Panc1 (cell line): ENCODE results near the gene ARSI. TPM values are rescaled to one million over a fixed set of nuclear protein-coding genes. Genes with fewer than 3 reads are reported as not detected.

Experiments used
- ATAC-seq: fragments of 200-7000 bp; cut with Tn5 transposase; 2 replicates; pipeline ENCODE4 v1.9.1; 2020; ENCODE audit warnings: mild to moderate bottlenecking, moderate library complexity
- BruUV-seq: library from RNA; stranded (reverse); fragments of 400-500 nt; replicated peaks from 2 replicates; lab custom pipeline; 2021; lab: Mats Ljungman, UMichigan
- CTCF ChIA-PET: fragments of 300-600 bp; sonication (Branson Sonifier 250); formaldehyde crosslinking; loops from one replicate; lab custom pipeline; 2022; ENCODE audit warnings: antibody characterized with exemption; lab: Charles Lee
- POLR2A ChIA-PET: fragments of 300-600 bp; sonication (Branson Sonifier 250); formaldehyde crosslinking; loops from one replicate; lab custom pipeline; 2022; ENCODE audit warnings: antibody characterized with exemption; lab: Charles Lee
- DNase-seq: peaks from one replicate; pipeline ENCODE4 v3.0.0-alpha.2; 2010; ENCODE audit warnings: low read depth, low spot score
- H3K27ac ChIP-seq: 2 replicates; pipeline ENCODE4 v1.5.1; 2011; ENCODE audit warnings: mild to moderate bottlenecking, low read length, inconsistent platforms
- H3K27me3 ChIP-seq: fragments of 200-500 bp; sonication (Bioruptor generic); 2 replicates; pipeline ENCODE4 v1.6.0; 2014; ENCODE audit warnings: low read length, inconsistent platforms; ENCODE audit not compliant: control insufficient read depth, insufficient read depth
- H3K36me3 ChIP-seq: fragments of 200-500 bp; sonication (Bioruptor generic); 2 replicates; pipeline ENCODE4 v1.5.1; 2014; ENCODE audit warnings: inconsistent platforms, mild to moderate bottlenecking, low read length, moderate library complexity; ENCODE audit not compliant: control insufficient read depth, insufficient read depth
- H3K4me1 ChIP-seq: 2 replicates; pipeline ENCODE4 v1.5.1; 2011; ENCODE audit warnings: inconsistent platforms, mild to moderate bottlenecking, low read length, moderate library complexity; ENCODE audit not compliant: control insufficient read depth, insufficient read depth
- H3K4me3 ChIP-seq, 2 experiments: 2 replicates each; pipeline ENCODE4 v1.5.1; 2011 to 2012; ENCODE audit warnings: low read depth in 2 of 2, low read length in 2 of 2, mild to moderate bottlenecking in 2 of 2, inconsistent platforms in 1 of 2, moderate library complexity in 1 of 2
- H3K9me3 ChIP-seq: fragments of 200-500 bp; sonication (Bioruptor generic); 2 replicates; pipeline ENCODE4 v1.5.1; 2014; ENCODE audit warnings: low read depth, mild to moderate bottlenecking, inconsistent platforms, low read length, moderate library complexity; ENCODE audit not compliant: control insufficient read depth, insufficient read depth
- POLR2AphosphoS5 ChIP-seq: IDR thresholded peaks from 2 replicates; pipeline ENCODE4 v1.6.1; 2012; ENCODE audit warnings: mild to moderate bottlenecking, low read depth, low read length, moderate library complexity
- SIN3A ChIP-seq: IDR thresholded peaks from 2 replicates; pipeline ENCODE4 v1.6.1; 2012; ENCODE audit warnings: low read depth, mild to moderate bottlenecking, low read length, moderate library complexity, borderline replicate concordance; ENCODE audit not compliant: insufficient read depth
- TCF7L2 ChIP-seq: IDR thresholded peaks from 2 replicates; pipeline ENCODE4 v1.6.1; 2011; ENCODE audit warnings: mild to moderate bottlenecking, low read depth, low read length, inconsistent platforms
- in situ Hi-C: cut with HindIII; loops from 2 replicates; pipeline ENCODE4 v1.10.0; 2016; ENCODE audit warnings: low sequenced_read_pairs, low pct_unique_long_range_greater_than_20kb
- intact Hi-C: fragments of 100-400 bp; cut with micrococcal nuclease; formaldehyde crosslinking; loops from one replicate; pipeline ENCODE4 v1.10.0; 2022; ENCODE audit not compliant: unreplicated experiment
- total RNA-seq: library from RNA; stranded (reverse); gene quantifications from one replicate; pipeline ENCODE4 v1.2.1, GENCODE V29; 2021; ENCODE audit not compliant: unreplicated experiment
- TF ChIP-seq, protein P1 (sequence below): fragments of 450-650 bp; IDR thresholded peaks from 2 replicates; pipeline ENCODE4 v1.5.1; 2017; ENCODE audit warnings: mild to moderate bottlenecking
- TF ChIP-seq, protein P2 (sequence below), 2 experiments: IDR thresholded peaks; 2 replicates each; pipeline ENCODE4 v1.6.1; 2011 to 2012; ENCODE audit warnings: low read depth in 2 of 2, control low read depth in 1 of 2, low read length in 1 of 2, mild to moderate bottlenecking in 1 of 2, moderate library complexity in 1 of 2; ENCODE audit not compliant: insufficient read depth in 1 of 2

The ARSI gene
- total RNA-seq, 1 experiment from 2014 or later, result 18.6 TPM

DNA sequence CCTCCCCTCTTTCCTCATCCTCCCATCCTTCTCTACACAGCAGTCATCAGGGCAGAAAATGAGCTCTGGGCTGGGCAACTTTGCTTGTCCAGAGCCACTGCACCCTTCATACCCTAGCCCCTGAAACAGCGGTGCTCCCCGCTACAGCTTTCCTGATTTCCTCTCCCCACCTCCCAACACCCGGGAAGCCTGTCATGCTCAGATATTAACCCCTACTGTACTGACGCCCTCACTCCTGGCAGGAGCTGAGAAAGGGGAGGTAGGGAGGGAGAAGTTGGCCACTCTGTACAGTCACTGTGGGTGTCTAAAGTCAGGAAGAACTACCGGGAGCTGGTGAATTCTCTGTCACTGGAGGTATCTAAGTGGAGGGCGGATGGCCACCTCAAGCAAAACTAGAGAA lies 13.9 kb downstream of the ARSI start:
- in situ Hi-C loops, result no loop called here
- H3K27ac ChIP-seq, result no peak overlapping the region
- ChIA-PET POLR2A (no interaction called here), CTCF (no interaction called here)
- intact Hi-C loops, result no loop called here
- no peaks in the 10 kb centered on the region for H3K27me3 ChIP-seq
- ATAC-seq, result no peak
- no peaks in the 10 kb centered on the region for H3K4me1 ChIP-seq
- no peaks in the 10 kb centered on the region for H3K9me3 ChIP-seq
- no peak for DNase-seq
- no peaks in the 10 kb centered on the region for H3K36me3 ChIP-seq
- no peak overlapping the region for H3K4me3 ChIP-seq
- TF ChIP-seq, protein P1, sequence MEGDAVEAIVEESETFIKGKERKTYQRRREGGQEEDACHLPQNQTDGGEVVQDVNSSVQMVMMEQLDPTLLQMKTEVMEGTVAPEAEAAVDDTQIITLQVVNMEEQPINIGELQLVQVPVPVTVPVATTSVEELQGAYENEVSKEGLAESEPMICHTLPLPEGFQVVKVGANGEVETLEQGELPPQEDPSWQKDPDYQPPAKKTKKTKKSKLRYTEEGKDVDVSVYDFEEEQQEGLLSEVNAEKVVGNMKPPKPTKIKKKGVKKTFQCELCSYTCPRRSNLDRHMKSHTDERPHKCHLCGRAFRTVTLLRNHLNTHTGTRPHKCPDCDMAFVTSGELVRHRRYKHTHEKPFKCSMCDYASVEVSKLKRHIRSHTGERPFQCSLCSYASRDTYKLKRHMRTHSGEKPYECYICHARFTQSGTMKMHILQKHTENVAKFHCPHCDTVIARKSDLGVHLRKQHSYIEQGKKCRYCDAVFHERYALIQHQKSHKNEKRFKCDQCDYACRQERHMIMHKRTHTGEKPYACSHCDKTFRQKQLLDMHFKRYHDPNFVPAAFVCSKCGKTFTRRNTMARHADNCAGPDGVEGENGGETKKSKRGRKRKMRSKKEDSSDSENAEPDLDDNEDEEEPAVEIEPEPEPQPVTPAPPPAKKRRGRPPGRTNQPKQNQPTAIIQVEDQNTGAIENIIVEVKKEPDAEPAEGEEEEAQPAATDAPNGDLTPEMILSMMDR, result no peak
- TF ChIP-seq, protein P2, sequence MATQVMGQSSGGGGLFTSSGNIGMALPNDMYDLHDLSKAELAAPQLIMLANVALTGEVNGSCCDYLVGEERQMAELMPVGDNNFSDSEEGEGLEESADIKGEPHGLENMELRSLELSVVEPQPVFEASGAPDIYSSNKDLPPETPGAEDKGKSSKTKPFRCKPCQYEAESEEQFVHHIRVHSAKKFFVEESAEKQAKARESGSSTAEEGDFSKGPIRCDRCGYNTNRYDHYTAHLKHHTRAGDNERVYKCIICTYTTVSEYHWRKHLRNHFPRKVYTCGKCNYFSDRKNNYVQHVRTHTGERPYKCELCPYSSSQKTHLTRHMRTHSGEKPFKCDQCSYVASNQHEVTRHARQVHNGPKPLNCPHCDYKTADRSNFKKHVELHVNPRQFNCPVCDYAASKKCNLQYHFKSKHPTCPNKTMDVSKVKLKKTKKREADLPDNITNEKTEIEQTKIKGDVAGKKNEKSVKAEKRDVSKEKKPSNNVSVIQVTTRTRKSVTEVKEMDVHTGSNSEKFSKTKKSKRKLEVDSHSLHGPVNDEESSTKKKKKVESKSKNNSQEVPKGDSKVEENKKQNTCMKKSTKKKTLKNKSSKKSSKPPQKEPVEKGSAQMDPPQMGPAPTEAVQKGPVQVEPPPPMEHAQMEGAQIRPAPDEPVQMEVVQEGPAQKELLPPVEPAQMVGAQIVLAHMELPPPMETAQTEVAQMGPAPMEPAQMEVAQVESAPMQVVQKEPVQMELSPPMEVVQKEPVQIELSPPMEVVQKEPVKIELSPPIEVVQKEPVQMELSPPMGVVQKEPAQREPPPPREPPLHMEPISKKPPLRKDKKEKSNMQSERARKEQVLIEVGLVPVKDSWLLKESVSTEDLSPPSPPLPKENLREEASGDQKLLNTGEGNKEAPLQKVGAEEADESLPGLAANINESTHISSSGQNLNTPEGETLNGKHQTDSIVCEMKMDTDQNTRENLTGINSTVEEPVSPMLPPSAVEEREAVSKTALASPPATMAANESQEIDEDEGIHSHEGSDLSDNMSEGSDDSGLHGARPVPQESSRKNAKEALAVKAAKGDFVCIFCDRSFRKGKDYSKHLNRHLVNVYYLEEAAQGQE (IDR thresholded peaks at IDR 0.05; ENCODE audit: insufficient read depth in 1 of 2, low read depth in 2 of 2, low read length in 1 of 2), result no peak
- TF ChIP-seq POLR2AphosphoS5 (no peak), SIN3A (no peak), TCF7L2 (no peak)
- no TSS peak for BruUV-seq

DNA sequence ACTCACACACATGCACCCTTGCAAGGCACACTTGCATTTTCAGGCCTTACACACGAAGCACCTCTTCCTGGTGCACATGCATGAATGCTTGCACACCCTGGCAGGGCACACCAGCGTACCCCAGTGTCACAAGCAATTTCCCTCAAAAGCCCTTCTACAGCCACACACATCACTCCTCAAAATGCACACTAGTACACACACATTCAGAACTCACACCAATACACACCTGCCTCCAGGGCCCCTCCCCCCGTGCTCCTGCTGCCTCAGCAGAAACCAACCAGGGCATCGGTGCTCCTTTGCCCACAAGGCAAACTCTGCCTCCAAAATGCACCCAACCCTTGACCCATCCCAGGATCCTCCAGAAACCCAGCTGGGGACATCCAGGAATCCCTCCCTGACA lies 14.3 kb downstream of the ARSI start:
- no peaks in the 10 kb centered on the region for H3K9me3 ChIP-seq
- no peaks in the 10 kb centered on the region for H3K27me3 ChIP-seq
- DNase-seq (no peak), ATAC-seq (no peak)
- TF ChIP-seq, protein P1, result no peak
- TF ChIP-seq TCF7L2 (no peak), POLR2AphosphoS5 (no peak), SIN3A (no peak)
- TF ChIP-seq, protein P2 (IDR thresholded peaks at IDR 0.05; ENCODE audit: insufficient read depth in 1 of 2, low read depth in 2 of 2, low read length in 1 of 2), result no peak
- no TSS peak for BruUV-seq
- intact Hi-C loops (no loop called here), in situ Hi-C loops (no loop called here)
- ChIA-PET CTCF (interaction anchor here (0.6 kb wide), 1 partner anchor 261 kb away, joined by 3 read pairs; no protein-coding TSS in a partner anchor), POLR2A (no interaction called here)
- no peaks in the 10 kb centered on the region for H3K4me1 ChIP-seq
- no peak overlapping the region for H3K4me3 ChIP-seq
- no peak overlapping the region for H3K27ac ChIP-seq
- H3K36me3 ChIP-seq, result no peaks in the 10 kb centered on the region
